HG02981 (cell line): ENCODE results near the gene EHD1.

Experiments
- ATAC-seq: cut with Tn5 transposase; IDR thresholded peaks from one replicate; pipeline ENCODE4 v1.9.1; 2021; ENCODE audit warnings: mild to moderate bottlenecking, moderate library complexity; ENCODE audit not compliant: unreplicated experiment

The EHD1 gene

DNA sequence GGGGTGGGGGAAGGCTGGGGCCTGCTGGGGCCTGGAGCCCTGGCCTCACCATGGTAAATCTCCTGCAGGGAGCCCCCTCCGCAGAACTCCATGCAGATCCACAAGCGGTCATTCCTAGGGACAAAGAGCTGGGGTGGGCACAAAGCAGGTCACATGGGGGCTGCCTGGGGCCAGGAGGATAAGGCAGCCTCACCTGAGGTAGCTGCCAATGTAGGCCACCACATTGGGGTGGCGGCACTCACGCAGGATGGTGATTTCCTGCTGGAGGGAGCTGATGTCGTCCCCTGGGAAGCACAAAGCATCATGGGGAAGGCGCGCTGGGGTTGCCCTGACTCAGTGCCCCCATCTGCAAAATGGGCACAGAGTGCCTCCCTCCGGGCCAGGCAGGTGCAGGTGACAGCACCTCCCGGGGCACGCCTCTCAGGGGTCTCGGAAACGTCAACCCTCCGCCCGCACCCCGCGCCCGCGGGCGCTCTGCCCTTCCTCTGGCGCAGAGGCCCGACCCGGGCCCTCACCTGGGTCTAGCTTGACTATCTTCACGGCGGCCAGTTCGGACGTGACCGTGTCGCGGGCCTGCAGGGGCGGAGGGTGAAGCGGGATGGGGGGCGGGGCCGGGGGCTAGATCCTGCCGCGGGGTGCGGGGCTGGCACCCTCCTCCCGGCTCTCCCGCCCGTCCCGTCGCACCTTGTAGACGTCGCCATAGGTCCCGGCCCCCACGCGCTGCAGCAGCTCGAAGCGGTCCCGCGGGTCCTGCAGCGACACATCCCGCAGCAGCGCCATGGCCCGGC is 75.9 kb downstream of the EHD1 start:
- peak; percentile 8 for ATAC-seq
